ENCODE results near the gene RPL10.

RPL10 gene

DNA sequence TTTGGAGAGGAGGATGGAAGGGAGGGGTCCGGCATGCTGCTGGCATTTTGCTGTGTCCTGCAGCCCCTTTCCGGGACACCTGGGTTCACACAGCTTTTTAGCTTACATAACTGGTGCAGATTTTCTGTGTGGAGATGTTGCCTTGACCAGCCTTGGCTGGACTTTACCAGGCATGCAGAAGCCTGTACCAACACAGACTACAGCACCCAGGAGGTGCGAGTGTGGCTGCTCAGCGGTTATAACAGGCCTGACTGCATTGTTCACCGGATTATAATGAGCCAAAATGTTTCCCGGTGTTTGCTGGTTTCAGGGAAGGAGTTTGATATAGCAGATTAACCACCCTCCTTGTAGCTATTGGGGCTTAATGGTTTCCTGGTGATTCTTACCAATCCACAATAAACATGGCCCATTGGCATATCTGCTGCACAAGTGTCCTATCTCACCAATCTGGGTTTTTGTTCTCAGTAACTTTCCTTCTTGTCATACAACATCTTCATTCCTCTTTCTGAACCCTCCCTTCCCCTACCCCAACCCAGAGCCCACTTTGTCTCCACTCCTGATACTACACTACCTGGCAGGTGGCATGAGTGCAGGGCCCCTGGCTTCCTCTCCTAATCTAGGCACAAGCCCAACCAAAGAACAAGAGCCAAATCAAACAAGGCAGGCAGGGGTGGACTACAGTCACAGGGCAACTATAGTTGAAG is 3.9 kb downstream of the RPL10 start:
- DNase-seq: no peak

DNA sequence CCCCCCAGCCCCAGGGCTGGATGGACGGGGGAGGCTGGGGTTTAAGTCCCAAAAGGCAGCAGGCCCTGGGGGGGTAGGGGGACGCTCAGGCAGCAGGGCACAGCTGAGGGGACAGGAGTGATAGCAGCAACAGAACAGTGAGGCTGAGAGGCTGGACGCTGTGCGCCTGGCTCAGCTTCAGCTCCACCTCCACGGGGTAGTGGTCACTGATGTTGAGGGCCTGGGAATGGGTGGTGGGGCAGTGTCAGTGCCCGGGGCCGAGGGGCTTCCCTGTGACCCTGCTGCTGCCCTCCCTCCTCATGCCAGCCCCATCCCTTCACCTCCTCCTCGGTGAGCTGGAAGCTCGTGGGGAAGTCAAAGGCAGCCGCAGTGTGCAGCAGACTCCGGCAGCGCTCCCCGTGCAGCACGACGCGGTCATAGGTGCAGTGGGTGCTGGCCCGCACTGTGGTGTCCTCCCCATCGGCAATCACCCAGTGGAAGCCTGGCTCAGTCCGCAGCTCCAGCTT is 4.5 kb downstream of the RPL10 start:
- no peak for DNase-seq

DNA sequence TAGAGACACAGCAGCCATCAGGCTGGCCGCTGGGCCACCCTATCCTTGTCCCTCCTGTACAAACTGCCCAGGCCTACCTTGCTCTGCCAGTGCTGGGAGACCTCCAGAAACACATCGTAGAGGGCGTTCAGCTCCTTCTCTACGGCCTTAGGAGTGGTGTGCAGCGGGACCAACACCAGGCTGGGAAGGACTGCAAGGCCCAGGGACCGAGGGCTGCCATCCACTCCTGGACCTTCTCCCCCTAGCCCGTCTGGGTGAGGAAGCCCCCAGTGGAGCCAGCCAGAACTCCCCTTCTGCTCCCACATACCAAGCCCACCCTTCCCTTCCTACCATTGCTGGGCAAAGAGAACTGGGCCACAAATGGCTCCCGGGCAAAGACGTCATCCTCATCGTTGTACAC is 5.0 kb downstream of the RPL10 start:
- no peak for DNase-seq

DNA sequence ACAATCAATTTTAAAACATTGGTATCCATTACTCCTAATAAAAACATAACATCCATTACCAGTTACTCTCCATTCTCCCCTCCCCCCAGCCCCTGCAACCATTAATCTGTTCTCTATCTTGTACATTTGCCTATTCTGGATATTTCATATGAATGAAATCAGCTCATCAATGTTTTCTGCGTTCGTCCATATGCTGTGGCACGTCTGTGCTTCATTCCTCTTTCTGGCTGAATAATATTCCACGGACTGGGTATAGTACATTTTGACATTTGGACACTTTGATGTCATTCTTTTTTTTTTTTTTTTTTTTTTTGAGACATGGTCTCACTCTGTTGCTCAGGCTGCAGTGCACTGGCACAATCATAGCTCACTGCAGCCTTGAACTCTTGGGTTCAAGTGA is 5.7 kb downstream of the RPL10 start:
- no peak for DNase-seq

DNA sequence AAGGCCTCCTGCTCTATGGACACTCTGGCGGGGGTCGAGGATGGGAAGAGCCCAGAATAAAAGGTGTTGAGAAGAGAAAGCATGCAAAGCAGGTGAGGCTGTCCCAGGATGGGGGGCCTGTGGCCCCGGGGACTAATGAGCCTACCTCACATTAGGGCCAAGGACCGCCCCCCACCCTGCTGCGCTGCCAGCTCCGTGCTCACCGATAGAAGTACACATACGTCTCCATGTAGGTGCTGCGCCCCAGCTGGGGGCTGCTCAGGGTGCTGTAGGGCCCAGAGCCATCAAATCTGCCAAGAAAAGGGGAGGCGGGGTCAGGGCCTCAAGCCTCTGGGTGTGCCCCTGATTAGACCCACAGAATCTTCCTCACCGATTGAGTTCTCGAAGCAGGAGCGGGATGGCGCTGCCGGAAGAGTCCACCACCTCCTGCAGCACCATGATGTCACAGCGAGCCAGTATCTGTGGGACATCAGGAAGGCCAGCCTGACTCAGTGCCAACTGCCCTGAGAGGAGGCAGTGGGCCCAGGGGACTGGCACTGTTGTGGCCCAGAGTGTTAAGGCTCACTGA is 6.5 kb downstream of the RPL10 start:
- DNase-seq: no peak

DNA sequence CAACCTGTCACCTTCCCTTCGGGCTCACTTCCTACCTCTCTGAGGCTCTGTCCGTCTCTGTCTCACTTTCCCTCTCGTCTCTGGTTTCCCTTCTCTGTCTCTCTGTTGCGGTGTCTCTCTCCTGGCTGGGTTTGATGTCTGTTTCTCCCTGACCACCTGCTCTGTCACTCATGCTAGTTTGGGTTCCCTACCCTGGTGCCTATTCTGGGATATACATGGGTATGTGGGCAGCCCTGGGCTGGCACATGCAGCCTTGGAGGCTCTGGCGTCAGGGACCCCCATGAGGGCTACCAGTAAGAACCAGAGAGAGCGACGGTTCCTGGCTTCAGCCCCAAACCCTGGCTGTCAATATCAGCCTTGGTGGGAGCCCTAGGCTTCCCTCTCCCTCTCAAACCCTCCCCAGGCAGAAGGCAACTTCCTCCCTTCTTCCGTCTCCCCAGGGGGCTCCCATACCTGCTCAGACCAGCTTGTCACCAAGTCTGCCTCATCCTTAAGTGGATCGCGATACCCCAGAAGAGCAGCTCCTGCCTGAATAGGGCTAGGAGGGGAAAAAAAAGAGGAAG is 10.6 kb downstream of the RPL10 start:
- DNase-seq: no peak

DNA sequence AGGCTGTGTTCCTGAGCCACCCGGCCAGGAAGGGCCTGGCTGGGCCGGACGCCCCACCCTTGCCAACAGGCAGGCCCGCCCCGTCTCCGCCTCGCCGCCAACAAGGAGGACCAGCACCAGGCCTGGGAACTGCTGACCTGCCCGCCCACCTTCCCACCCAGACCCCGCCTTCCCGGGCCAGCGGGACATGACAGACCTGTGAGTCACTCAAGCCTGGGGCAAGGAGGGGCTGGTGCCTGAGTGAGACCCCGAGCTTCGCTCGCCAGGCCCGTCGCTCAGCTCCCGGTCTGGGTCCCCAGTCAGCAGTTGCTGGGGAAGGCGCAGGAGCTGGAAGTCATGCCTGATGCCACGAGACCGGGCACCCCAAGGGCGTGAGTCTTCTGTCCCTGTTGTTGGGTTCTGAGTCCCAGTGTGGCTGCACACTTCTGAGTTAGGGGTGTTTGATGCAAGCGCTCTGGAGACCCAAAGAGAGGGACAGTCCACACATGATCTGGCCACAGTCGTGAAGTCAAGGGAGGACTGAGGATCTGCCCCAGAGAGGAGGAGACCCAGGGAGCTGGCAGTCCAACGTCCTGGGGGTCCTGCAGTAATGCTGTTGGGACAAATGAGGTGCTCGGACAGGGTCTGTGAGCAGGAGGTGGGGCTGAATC is 11.2 kb downstream of the RPL10 start, which contains the start of gene DNASE1L1:
DNASE1L1 (minus strand) TSS at position 33 of the 650 bp plus-strand sequence. CDS start 3,686 bp downstream, outside the sequence.
- no peak for DNase-seq

DNA sequence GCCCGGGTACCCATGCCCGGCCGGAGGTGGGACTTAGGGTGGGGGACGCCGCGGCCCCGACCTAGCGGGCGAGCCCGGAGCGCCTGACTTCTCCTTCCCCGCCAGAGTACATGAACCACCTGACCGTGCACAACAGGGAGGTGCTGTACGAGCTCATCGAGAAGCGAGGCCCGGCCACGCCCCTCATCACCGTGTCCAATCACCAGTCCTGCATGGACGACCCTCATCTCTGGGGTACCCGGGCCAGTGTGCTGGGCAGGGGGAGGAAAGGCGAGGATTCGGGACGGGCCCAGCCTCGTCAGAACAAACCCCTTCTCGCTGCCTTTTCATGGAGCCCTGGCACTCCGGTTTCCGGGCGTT is 13.8 kb downstream of the RPL10 start:
- peak; percentile 58 to 60 for DNase-seq

DNA sequence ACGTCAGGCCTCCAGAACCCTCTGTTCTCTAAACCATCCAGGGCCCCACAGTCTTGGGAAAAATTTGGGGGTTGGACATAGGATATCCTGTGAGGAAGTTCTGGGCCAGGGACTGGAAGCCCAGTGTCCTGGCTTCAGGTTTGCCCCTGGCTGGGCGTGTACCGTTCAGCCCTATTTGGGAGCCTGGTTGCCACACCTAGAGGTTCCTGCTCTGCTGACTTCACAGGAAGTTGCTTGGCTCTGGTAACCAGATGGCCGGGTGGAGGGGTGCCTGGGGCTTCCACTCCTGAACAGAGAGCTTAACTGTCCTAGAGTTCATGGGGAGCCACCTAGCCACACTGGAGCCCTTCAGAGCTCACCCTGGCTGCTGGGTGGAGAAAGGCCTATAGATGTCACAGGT is 14.3 kb downstream of the RPL10 start:
- DNase-seq: no peak

DNA sequence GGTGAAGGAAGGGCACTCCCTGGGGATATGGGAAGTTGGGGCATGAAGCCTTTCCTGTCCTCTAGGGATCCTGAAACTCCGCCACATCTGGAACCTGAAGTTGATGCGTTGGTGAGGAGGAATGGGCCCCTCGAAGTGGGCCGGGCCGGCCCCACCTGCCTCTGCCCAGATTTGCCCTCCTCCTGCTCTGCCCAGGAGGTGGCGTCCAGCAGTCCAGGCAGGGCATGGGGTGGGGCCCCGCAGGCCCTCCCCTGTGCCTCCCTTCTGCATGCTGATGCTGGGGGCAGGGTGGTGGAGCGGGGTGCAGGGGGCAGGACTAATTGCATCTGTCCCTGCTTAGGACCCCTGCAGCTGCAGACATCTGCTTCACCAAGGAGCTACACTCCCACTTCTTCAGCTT is 15.0 kb downstream of the RPL10 start:
- DNase-seq: no peak

DNA sequence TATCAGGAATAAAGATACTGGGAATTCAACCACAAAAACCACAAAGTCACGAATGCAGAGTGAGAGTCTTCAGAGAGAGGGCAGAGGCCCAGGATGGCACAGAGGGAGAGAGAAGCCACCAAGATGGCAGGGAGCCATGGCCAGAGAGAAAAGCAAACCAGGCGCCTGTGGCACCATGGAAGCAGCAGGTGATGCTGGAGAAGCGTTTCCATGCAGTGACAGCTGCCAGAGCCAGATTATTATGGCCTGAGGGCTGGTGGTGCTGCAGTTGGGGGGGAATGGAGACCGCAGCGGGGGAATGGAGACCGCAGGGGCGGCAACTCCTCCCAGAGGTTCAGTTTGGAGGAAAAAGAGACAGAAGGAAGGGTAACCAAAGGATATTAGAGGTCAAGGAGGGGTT is 19.0 kb downstream of the RPL10 start:
- no peak for DNase-seq

DNA sequence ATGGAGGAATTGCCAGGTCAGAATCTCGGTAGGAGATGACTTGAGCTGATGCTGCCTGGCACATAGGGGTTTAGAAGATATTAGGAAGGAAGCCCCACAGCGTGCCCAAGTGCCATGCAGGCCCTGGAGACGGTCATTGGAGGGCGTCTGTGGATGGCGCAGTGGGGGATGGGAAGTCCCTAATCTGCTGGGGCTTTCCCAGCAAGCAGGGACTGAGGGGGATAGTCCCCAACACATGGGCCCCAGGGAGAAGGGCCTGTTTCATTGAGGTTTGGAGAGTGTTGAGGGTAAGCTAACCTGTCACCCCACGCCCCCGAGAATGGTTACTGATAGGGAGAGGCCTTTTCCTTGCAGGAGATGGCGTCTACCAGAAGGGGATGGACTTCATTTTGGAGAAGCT is 21.0 kb downstream of the RPL10 start:
- DNase-seq: no peak

DNA sequence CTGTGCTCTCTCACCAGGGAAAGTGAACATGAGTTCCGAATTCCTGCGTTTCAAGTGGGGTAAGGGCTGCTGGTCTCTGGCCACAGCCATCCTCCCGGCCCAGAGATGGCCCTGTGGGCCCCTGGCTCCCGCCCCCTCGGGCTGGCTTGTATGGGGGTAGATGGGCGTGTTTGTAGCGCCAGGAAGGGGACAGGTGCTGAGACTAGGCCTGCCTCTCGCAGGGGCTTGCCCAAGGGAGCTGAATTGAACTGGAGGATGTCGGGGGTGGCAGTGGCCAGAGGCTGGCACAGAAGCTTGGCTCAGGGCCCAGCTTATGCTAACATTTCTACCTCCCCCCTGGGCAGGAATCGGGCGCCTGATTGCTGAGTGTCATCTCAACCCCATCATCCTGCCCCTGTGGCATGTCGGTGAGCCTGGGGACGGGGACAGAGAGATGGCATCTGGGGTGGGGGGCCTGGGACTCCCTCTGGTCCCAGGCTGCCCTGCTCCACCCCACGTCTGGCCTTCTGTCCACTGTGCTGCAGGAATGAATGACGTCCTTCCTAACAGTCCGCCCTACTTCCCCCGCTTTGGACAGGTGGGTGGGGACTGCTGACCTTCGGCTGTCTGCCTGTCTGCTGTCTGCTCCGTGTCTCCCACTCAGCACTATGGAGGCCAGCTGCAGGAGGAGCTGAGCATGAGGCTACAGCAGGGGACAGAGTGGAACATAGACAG is 21.7 kb downstream of the RPL10 start:
- no peak for DNase-seq

DNA sequence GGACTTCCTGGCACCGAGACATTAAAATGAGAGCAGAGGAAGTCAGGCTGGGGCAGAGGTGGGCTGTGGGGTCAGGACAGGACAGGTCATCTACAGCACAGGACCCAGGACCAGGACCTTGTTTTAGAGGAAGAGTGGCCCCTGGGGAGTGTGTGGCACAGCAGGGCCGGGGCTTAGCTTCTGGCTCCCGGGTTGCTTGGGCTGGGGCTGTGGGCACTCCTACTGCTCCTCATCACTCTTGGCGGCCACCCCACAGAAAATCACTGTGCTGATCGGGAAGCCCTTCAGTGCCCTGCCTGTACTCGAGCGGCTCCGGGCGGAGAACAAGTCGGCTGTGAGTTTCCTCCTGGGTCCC is 22.2 kb downstream of the RPL10 start:
- no peak for DNase-seq

DNA sequence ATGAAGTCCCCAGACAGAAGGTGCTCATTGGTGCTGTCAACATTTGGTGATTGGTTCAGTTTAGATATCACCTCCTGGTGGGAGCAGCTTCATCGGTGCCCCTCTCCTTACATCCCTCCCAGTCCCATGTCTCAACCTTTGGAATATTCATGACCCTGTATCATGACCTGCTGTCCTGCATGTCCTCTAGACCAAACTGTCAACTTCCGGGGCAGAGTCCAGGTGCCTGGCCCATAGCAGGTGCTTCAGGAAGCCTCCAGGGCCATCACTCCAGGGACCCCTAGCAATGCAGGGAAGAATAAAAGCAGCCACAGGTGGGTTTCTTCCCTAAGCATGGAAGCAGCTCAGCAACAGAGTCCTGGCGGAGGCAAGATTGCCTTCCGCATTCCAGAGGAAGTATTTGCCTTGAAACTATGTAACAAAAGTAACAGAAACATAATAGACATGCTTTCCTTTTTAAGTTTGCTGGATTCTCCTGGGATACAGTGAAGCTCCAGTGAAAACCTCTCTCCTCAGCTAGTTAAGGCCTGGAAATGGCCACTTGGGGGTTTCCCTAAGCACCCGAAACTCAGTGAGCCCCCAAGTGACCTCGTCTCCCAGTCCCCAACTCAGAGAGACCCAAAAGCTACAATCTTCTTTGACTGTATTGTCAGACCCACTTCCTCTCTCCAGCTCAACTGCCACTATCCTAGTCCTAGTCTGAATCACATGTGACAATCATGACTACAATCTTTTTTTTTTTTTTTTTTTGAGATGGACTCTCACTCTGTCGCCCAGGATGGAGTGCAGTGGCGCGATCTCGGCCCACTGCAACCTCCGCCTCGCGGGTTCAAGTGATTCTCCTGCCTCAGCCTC is 29.0 kb downstream of the RPL10 start:
- DNase-seq: no peak

DNA sequence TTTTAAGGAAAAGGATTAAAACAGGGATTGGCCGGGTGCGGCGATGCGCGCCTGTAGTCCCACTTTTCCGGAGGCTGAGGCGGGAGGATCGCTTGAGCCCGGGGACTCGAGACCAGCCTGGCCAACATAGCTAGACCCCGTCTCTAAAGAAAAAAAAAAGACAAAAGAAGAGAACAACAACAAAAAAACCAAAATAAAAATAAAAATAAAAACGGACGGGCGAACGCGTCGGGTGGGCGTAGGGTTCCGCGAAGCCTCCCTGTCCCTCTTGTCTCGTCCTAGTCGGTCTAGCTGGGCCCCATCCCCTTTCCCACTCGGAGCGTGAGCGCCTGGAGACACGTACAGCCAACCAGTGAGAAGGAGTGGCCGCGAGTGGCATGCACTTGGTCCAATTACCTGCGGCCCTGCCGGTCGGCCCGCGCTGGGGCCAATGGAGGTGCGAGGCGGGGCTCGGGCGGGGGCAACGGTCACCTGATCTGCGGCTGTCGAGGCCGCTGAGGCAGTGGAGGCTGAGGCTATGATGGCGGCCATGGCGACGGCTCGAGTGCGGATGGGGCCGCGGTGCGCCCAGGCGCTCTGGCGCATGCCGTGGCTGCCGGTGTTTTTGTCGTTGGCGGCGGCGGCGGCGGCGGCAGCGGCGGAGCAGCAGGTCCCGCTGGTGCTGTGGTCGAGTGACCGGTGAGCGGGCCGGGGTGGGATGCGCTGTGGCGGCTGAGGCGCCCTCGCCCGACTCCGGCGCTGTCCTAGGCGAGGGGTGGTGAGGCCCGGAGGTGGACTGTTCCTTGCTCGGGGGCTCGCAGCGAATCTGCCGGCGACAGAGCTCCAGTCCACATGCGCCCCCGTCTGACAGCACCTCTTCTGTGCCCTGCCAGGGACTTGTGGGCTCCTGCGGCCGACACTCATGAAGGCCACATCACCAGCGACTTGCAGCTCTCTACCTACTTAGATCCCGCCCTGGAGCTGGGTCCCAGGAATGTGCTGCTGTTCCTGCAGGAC is 30.3 kb downstream of the RPL10 start, which contains the start of gene ATP6AP1:
ATP6AP1 (plus strand) TSS at position 502 of the 996 bp plus-strand sequence; CDS start at position 518, 16 bp downstream.
- peak; percentile 81 to 84 for DNase-seq

DNA sequence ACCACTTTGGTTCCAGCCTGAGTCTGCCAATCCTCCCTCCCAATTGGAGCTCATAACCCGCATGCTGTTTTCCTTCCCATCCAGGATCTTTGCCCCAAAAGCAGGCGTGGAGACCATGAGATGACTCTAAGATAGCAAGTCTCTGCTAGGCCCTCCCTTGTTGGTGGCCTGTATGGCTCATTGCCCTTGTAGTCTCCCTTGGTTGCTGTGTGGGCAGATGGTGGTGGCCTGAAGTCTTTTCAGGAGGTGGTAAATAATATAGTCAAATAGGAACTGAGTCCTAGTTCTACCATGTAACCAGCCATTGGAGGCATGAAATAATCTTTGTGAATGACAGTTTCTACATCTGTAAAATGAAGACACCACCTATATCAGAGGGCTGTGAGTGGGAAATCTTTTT is 31.5 kb downstream of the RPL10 start:
- DNase-seq: no peak

DNA sequence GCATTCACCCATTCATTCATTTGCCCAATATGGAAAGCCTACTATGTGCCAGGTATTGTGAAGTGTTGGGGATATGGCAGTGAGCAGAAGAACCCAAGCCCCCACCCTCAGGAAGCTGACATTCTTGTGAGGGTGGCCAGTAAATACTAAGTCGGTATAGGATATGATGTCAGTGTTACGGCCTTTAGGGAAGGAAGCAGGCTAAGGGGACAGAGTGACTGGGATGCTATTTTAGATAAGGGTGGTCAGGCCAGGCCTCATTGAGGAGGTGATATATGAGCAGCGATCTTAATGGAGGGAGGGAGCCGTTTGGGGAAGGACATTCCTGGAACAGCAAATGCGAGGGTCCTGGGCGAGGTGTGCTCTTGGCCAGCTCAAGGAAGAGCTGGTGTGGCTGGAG is 32.3 kb downstream of the RPL10 start:
- no peak for DNase-seq

DNA sequence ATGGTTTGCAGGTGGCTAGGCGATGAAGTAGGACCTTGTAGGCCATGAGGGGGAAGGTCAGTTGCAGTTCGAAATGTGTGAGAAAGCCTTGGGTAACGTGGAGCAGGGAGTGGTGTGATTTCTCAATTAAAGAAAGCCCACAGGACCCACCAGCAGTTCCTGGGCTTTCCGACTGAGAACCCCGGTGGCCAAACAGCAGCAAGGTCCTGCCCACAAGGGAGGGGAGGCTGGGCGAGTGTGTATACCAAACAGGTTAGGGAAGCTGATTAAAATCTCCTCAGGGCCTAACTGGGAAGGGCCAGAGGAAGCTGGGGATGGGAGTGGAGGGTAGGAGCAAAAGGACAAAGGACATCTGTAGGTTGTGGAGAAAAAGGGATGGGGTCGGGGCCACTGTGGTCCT is 32.7 kb downstream of the RPL10 start:
- DNase-seq: no peak

DNA sequence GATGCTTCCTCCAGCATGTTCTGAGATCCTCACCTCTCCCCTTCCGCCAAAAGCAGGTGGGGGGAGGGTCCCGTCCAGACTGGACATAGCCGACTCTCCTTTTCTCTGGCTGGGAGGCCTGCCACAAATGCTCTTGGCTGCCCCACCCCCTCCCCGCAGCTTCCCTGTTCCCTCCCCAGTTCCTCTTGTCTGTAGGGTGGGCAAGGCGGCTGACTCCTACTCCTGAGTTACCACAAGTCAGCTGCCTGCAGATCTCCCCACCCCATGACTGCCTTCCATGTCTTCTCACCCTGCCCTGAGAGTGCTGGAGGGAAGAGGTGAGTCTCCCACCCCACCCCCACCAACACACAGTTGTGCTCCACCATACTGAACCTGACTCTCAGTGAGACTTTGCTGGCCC is 33.2 kb downstream of the RPL10 start:
- no peak for DNase-seq

DNA sequence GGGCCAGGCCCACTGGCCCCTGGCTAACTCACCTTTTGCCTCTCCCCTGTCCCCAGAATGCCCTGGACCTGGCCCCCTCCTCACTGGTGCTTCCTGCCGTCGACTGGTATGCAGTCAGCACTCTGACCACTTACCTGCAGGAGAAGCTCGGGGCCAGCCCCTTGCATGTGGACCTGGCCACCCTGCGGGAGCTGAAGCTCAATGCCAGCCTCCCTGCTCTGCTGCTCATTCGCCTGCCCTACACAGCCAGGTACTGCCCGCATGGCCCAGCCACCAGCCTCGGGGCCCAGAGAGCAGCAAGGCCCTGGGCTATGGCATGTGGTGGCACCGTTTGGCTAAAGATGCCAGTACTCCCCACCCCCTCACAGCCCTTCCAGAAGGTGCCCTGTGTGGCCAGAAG is 34.0 kb downstream of the RPL10 start:
- no peak for DNase-seq
